ENCODE data around the gene SLC2A9.

SLC2A9 gene

GRCh38 chr4:10041036-10041435 lies 19.7 kb upstream of the SLC2A9 start:
- DNase-seq = no peak

GRCh38 chr4:10040049-10040892 lies 19.0 kb upstream of the SLC2A9 start:
- DNase-seq = no peak

GRCh38 chr4:10036807-10037342 lies 15.6 kb upstream of the SLC2A9 start:
- no peak for DNase-seq

GRCh38 chr4:10035130-10035529 lies 13.8 kb upstream of the SLC2A9 start:
- no peak for DNase-seq

- DNase-seq = no peak
These were observed 13.4 kb upstream of the SLC2A9 start for GRCh38 chr4:10034612-10035104.

- no peak for DNase-seq
These were observed 12.8 kb upstream of the SLC2A9 start for GRCh38 chr4:10034136-10034535.

GRCh38 chr4:10033191-10033881 lies 12.0 kb upstream of the SLC2A9 start:
- no peak for DNase-seq

- no peak for DNase-seq
These were observed 11.3 kb upstream of the SLC2A9 start for GRCh38 chr4:10032625-10033024.

GRCh38 chr4:10031668-10032590 lies 10.6 kb upstream of the SLC2A9 start:
- DNase-seq = no peak

GRCh38 chr4:10030972-10031667 lies 9.8 kb upstream of the SLC2A9 start:
- DNase-seq = peak; percentile 33

GRCh38 chr4:10029403-10029802 lies 8.1 kb upstream of the SLC2A9 start:
- no peak for DNase-seq

- no peak for DNase-seq
These were observed 7.6 kb upstream of the SLC2A9 start for GRCh38 chr4:10028910-10029309.

- no peak for DNase-seq
These were observed 5.2 kb upstream of the SLC2A9 start for GRCh38 chr4:10026485-10026884.

- DNase-seq = no peak
These were observed 4.0 kb upstream of the SLC2A9 start for GRCh38 chr4:10025230-10025806.

- DNase-seq = no peak
These were observed 3.0 kb upstream of the SLC2A9 start for GRCh38 chr4:10024303-10024702.

GRCh38 chr4:10023806-10024205 lies 2.5 kb upstream of the SLC2A9 start:
- no peak for DNase-seq

- DNase-seq = no peak
These were observed 1.7 kb upstream of the SLC2A9 start for GRCh38 chr4:10023050-10023419.

- no peak for DNase-seq
These were observed 1.2 kb upstream of the SLC2A9 start for GRCh38 chr4:10022346-10023049.

- DNase-seq = no peak
These were observed 341 bp upstream of the SLC2A9 start for GRCh38 chr4:10021653-10022023.

GRCh38 chr4:10020106-10020505 lies 1.2 kb downstream of the SLC2A9 start:
- DNase-seq = no peak

GRCh38 chr4:10019521-10020051 lies 1.7 kb downstream of the SLC2A9 start:
- DNase-seq = no peak
